ENCODE results near the gene MMP10.

The MMP10 gene

GRCh38 chr11:102780491-102780918 is at the start of gene MMP10:
TSS of gene MMP10 (minus strand) at chr11:102780628. CDS start at chr11:102780591, 37 bp downstream.
- DNase-seq = no peak

- DNase-seq = no peak
Measured at GRCh38 chr11:102829316-102830000, 49.0 kb upstream of the MMP10 start.

- no peak for DNase-seq
Measured at GRCh38 chr11:102824556-102824955, 44.1 kb upstream of the MMP10 start.

- DNase-seq = no peak
Measured at GRCh38 chr11:102819491-102819890, 39.1 kb upstream of the MMP10 start.

GRCh38 chr11:102813484-102813883 is 33.1 kb upstream of the MMP10 start:
- no peak for DNase-seq

GRCh38 chr11:102812188-102812587 is 31.8 kb upstream of the MMP10 start:
- DNase-seq = no peak

GRCh38 chr11:102810950-102811660 is 30.7 kb upstream of the MMP10 start:
- DNase-seq = no peak

- no peak for DNase-seq
Measured at GRCh38 chr11:102809971-102810370, 29.5 kb upstream of the MMP10 start.

- DNase-seq = no peak
Measured at GRCh38 chr11:102807921-102808320, 27.5 kb upstream of the MMP10 start.

- no peak for DNase-seq
Measured at GRCh38 chr11:102806296-102806695, 25.9 kb upstream of the MMP10 start.

GRCh38 chr11:102802341-102802740 is 21.9 kb upstream of the MMP10 start:
- DNase-seq = no peak

GRCh38 chr11:102800767-102801166 is 20.3 kb upstream of the MMP10 start:
- no peak for DNase-seq

GRCh38 chr11:102799681-102800340 is 19.4 kb upstream of the MMP10 start:
- DNase-seq = no peak

- DNase-seq = no peak
Measured at GRCh38 chr11:102798012-102798746, 17.8 kb upstream of the MMP10 start, which contains the start of gene MMP1. TSS of gene MMP1 (minus strand) at chr11:102798160. CDS start at chr11:102798092, 68 bp downstream.

GRCh38 chr11:102794382-102794781 is 14.0 kb upstream of the MMP10 start:
- DNase-seq = no peak

GRCh38 chr11:102793677-102794290 is 13.4 kb upstream of the MMP10 start:
- no peak for DNase-seq

- DNase-seq = no peak
Measured at GRCh38 chr11:102792604-102793003, 12.2 kb upstream of the MMP10 start.

- no peak for DNase-seq
Measured at GRCh38 chr11:102791271-102792036, 11.0 kb upstream of the MMP10 start.

- DNase-seq = no peak
Measured at GRCh38 chr11:102788334-102788995, 8.0 kb upstream of the MMP10 start.

GRCh38 chr11:102784380-102784779 is 4.0 kb upstream of the MMP10 start:
- DNase-seq = no peak

- no peak for DNase-seq
Measured at GRCh38 chr11:102783720-102784119, 3.3 kb upstream of the MMP10 start.

All from NCI-H1694 (cell line).